Measurements from ENCODE around the gene RPS6KA2.

The RPS6KA2 gene

GRCh38 chr6:166467436-166468000 is 159.5 kb downstream of the RPS6KA2 start:
- no peak for DNase-seq

- no peak for DNase-seq
These were observed 160.6 kb downstream of the RPS6KA2 start for GRCh38 chr6:166466178-166467122.

GRCh38 chr6:166465671-166466087 is 161.4 kb downstream of the RPS6KA2 start:
- no peak for DNase-seq

- no peak for DNase-seq
These were observed 162.1 kb downstream of the RPS6KA2 start for GRCh38 chr6:166465003-166465399.

- no peak for DNase-seq
These were observed 162.7 kb downstream of the RPS6KA2 start for GRCh38 chr6:166464068-166465002.

GRCh38 chr6:166463359-166464067 is 163.5 kb downstream of the RPS6KA2 start:
- DNase-seq: no peak

GRCh38 chr6:166462461-166463135 is 164.5 kb downstream of the RPS6KA2 start:
- DNase-seq: no peak

- no peak for DNase-seq
These were observed 165.1 kb downstream of the RPS6KA2 start for GRCh38 chr6:166461821-166462460.

- DNase-seq: no peak
These were observed 166.3 kb downstream of the RPS6KA2 start for GRCh38 chr6:166460473-166461437.

- DNase-seq: no peak
These were observed 167.1 kb downstream of the RPS6KA2 start for GRCh38 chr6:166459906-166460305.

- no peak for DNase-seq
These were observed 167.8 kb downstream of the RPS6KA2 start for GRCh38 chr6:166459272-166459671.

GRCh38 chr6:166456395-166457156 is 170.5 kb downstream of the RPS6KA2 start:
- no peak for DNase-seq

GRCh38 chr6:166454692-166455515 is 172.1 kb downstream of the RPS6KA2 start:
- no peak for DNase-seq

GRCh38 chr6:166453651-166454050 is 173.4 kb downstream of the RPS6KA2 start:
- no peak for DNase-seq

GRCh38 chr6:166450167-166450873 is 176.7 kb downstream of the RPS6KA2 start:
- no peak for DNase-seq

- DNase-seq: no peak
These were observed 177.4 kb downstream of the RPS6KA2 start for GRCh38 chr6:166449641-166450040.

GRCh38 chr6:166449036-166449435 is 178.0 kb downstream of the RPS6KA2 start:
- DNase-seq: no peak
